HL-60/S4 treated with retinoic acid at 250 ng/mL for 4 days and 3 days (cell line): Measurements from ENCODE around the gene ENOX1.

ENCODE experiments used
- in situ Hi-C: fragments of 300-500 bp; cut with MboI; formaldehyde crosslinking; loops from 2 replicates; pipeline ENCODE4 v1.7.0; 2022; ENCODE audit warnings: low sequenced_read_pairs

ENOX1 gene

DNA sequence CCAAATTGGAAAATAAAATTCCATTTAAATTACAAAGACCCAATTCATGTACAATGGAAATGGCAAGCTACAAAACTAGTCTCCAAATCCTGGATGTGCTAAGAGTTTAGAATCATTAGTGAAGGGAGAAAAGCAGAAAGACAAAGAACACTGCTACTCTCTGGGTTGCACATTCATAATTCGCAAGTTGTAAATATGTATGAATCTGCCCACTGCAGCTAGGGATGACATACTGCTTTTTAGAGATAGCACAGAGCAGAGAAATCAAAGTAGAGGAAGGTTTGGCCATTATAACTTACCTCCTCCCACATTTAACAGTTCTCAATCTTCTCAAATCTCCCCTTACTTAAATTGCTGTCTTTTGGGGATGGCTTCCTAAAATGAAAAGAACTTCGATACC, 231.1 kb downstream of the ENOX1 start:
- in situ Hi-C loops: no loop called here

DNA sequence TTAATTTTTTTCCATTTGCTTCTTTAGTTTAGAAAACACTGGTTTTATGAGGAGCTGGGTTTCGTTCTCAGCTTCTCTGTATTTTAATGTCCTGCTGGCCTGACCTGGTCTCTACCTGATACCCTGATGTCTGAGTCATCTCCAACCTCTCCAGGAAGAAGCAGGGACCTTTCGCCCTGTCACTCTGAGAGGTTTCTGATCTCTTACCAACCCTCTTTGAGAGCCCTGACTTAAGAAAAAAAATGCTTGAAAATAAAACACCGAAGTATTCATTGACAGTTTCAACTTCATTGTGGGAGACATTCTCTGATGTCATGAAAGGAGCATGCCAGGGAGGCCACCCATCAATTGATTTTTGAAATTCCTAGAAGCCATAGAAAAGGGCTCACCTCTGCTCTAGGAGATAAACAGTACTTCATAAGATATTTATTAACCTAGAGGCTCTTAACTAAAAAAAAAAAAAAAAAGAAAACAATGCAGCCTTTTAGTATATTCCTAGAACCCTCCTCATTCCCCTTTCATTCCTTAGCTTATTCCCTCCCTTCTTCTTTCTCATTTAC, 234.8 kb downstream of the ENOX1 start:
- in situ Hi-C loops: no loop called here

DNA sequence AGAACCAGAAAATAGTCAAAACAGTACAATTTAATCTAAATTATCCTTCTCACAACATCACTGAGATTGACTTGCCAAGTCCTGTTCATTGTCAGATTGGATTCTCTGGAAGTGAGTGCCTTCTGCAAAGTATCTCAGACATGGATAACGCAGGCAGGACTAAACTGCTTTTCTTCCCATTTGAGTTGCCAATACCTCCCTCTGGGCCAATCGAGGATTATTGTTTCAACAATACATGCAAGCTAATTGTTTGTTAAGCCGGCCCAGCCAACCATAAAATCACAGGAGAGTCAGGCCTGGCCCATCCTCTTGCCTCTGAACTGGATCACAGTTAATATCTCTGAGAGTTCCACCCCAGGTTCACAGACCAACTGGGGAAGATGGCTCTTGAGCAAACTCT, 240.0 kb downstream of the ENOX1 start:
- in situ Hi-C loops: no loop called here

DNA sequence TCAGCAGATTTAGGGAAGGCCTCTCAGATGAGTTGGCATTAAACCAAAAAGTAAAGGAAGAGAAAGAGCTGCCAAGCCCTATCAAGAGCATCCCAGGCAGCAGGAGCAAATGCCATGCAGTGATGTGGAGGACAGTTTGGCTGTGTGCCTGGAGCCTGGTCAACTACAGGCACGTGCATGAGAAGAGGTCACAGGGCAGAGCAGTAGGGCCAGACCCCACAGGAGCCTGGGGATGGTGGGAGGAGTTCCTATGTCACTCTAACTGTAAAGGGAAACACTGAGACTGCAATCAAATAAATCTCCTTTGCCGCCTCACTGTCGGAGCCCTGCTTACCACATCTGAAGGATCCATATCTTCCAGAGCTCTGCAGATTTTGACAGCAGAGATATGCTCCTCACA, 240.5 kb downstream of the ENOX1 start:
- in situ Hi-C loops: no loop called here

GRCh38 chr13:43545317-43545874, 241.4 kb downstream of the ENOX1 start:
- in situ Hi-C loops: no loop called here

- in situ Hi-C loops: no loop called here
These were observed 242.1 kb downstream of the ENOX1 start for GRCh38 chr13:43544631-43545030.

- in situ Hi-C loops: no loop called here
These were observed 242.8 kb downstream of the ENOX1 start for GRCh38 chr13:43544011-43544410.

- in situ Hi-C loops: no loop called here
These were observed 243.4 kb downstream of the ENOX1 start for GRCh38 chr13:43543331-43543730.

DNA sequence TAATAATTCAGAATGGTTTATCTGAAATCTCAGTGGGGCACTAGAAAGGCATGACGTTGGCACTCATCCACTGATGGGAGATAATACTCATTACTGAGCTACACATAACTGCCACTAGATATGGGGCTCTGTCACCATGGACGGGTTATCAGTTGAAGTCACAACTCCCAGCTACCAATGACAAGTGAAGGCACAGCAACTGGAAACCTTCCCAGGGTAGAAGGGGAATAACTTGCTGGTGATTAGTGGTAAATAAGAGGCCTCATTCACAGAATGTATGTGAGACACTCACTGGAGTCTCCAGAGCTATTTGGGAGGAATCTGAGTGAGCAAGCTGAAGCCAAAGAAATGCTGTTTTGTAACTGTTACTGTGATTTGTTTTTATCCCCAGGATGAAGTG, 249.6 kb downstream of the ENOX1 start:
- in situ Hi-C loops: no loop called here

DNA sequence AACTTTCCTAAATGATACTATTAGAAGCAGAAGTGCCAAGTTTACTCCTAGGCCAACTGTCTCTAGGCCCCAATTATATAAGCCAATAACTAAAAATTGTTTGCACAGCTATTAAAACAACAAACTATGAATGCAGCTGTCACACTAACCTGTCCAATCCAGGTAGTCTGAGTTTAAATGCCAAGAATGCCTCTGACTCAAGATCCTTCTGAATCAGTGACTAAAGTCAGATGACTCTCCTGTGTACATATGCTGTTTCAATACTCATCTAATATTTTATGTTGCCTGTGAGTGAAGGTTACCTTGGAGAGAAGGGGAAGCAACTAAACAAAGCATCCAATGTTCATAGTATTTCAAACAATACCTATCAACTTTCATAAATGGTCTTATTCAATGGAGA, 257.0 kb downstream of the ENOX1 start:
- in situ Hi-C loops: no loop called here

DNA sequence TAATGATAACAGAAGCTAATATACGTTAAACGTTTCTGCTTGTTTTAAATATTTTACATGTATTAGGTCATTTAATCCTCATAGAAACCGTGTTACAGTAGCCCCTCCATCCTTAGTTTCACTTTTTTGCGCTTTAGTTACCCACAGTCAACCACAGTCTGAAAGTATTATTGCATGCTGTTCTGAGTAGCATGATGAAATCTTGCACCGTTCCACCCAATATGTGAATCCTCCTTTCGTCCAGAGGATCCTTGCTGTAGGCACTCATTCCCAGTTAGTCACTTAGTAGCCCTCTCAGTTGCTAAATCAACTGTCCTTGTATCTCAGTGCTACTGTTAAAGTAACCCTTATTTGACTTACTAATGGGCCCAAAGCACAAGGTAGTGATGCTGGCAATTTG, 257.8 kb downstream of the ENOX1 start:
- in situ Hi-C loops: no loop called here

- in situ Hi-C loops: no loop called here
These were observed 264.0 kb downstream of the ENOX1 start for GRCh38 chr13:43522788-43523187.

DNA sequence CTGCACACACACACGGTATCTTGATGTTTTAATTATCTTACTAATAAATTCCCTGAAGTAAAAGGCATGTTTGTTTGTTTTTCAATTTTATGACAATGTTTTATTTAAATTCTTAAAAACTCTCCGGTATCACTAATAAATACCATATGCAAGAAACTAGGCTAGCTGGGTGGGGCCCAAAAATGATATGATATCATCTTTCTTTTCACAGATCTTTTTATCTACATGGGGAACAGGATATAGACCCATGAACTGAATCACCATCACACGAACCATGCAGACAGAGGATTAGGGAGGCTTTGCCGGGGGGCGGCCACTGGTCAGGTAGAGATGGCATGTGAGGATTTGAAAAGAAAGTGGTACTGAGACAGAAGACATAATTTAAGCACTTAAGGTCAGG, 266.4 kb downstream of the ENOX1 start:
- in situ Hi-C loops: no loop called here

DNA sequence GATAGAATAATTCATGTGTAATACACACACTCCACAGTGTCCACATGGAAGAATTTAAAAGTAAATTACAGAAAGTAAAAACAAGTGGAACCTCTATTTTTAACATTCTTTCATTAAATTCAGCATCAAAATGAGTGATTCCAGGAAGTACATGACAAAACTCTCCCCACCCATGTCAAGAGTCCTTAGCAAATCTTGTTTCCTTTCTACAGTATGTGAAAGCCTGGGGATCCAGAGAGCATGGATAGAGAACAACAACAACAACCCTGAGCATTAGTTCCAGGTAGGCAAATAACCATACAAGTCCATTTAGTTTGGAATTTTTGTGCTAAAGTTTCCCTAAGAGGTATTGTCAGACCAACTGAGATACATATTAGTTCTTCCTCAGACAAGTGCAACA, 267.9 kb downstream of the ENOX1 start:
- in situ Hi-C loops: no loop called here

DNA sequence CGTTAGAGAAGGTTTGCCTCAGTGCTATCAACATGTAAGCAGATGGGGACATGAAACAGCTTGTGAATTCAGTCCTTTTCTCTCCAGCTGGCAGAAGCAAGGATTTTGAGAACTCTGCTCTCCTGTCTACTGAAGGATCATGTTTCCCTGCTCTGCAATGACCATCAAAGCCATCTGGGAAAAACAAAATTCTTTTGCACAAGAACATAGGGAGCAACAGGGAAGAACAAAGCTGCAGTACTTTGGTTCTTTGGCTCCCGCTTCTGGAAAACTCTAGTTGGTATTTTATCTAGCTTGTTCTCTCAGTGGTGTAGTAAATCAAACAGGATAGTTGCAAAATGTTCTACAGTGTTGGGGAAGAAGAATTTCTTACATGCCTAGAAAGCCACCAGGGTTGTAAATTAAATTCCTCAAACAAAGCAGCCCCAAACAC, 270.4 kb downstream of the ENOX1 start:
- in situ Hi-C loops: no loop called here

DNA sequence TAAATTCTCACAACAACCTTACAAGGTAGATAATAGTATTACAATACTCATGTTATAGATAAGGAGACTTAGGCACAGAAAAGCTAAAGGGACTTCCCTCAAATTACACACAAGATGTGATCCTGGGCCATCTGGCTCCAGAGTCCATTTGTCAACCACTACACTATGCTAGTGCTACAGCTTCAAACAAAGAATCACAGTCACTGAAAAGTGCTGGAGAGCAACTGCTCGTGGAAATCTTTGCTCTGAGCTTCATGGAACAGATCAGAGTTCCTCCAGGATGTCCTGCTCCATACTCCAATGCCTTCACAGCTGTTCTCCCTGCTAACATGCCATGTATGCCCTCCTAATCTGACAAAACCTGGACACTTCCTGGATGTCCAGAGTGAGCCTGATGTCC, 271.2 kb downstream of the ENOX1 start:
- in situ Hi-C loops: no loop called here

DNA sequence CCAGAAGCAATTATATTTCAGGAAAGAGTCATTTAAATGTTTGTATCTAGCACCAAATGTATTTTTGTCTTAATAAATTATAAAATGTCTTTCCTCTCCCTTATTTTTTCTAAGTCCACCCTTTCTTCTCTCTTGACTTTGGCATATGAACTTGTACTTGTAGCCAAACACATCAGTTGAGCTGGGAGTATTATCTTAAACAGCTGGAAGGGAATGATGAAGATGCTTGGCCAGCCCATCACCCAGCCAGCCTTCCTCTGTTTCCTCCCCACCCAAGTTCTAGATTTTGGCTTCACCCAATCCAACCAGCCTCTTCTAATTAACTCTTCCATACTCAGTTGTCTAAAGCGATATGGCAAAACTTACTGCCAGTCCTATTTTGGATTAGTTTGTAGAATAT, 272.5 kb downstream of the ENOX1 start:
- in situ Hi-C loops: no loop called here

GRCh38 chr13:43512221-43512620, 274.6 kb downstream of the ENOX1 start:
- in situ Hi-C loops: no loop called here

DNA sequence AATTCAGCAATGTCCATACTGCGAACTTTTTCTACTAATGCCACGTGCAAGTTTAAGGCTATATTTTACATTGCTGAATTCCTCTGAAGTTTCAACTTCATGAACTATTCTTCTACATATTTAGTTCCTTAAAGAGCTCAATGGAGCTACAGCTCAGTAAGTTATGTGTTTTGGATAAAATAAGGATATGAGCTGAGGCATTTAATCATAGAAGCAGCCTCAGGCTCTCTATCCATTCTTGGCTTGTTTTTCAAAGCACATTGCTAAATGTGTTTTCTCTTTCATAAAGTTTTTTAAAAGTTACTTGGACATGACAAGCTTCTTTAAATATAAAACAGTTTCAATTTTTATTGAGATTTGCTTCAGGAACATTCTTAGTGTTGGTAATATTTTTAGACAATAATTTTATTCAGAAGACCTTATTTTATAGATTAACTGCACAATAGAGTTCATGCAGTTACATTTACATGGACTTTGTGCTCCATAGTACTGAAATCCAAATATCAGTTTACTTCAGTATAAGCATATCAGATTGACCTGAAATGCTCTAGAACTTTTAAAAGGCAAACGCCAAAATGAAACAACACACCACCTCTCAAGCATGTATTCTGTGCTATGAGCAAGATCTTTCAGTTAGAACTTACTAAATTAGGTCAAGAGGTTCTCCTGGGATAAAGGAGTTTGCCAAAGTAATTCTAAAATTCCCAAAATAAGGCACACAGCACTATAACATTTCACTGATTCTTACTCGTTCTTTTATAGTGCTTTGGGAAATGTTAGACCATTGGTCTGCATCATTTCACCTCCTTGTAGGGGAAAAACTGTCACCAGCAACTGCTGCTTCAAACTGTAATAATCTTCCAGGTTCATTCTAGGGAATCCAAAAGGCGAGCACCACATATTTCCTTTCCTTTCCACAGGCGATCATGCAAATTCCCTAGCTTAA, 275.5 kb downstream of the ENOX1 start:
- in situ Hi-C loops: no loop called here

GRCh38 chr13:43495732-43496131, 291.0 kb downstream of the ENOX1 start:
- in situ Hi-C loops: no loop called here

- in situ Hi-C loops: no loop called here
These were observed 292.6 kb downstream of the ENOX1 start for GRCh38 chr13:43494206-43494605.

- in situ Hi-C loops: no loop called here
These were observed 293.2 kb downstream of the ENOX1 start for GRCh38 chr13:43493496-43494000.
